Measurements from ENCODE around the gene MEX3C. TPM values are rescaled to one million over a fixed set of nuclear protein-coding genes. Genes with fewer than 3 reads are reported as not detected.

The MEX3C gene
- total RNA-seq, 1 donor from 2014 or later, result 54.1 TPM

- TF ChIP-seq CTCF (IDR thresholded peaks at IDR 0.05; ENCODE audit: unreplicated experiment), result no peak
- H3K4me3 Mint-ChIP-seq (ENCODE audit: unreplicated experiment), result no peak overlapping the region
- no peaks in the 10 kb centered on the region for H3K4me1 Mint-ChIP-seq (ENCODE audit: unreplicated experiment)
Observed at GRCh38 chr18:51151185-51151567, 46.3 kb downstream of the MEX3C start.

GRCh38 chr18:51150113-51150700 lies 47.3 kb downstream of the MEX3C start:
- Mint-ChIP-seq H3K9me3 (ENCODE audit: unreplicated experiment) (no peaks in the 10 kb centered on the region), H3K27me3 (ENCODE audit: unreplicated experiment) (peaks cover 4% of the 10 kb centered on the region), H3K27ac (ENCODE audit: unreplicated experiment) (no peak overlapping the region), H3K4me1 (ENCODE audit: unreplicated experiment) (no peaks in the 10 kb centered on the region), H3K36me3 (ENCODE audit: low read depth, unreplicated experiment) (no peaks in the 10 kb centered on the region), H3K4me3 (ENCODE audit: unreplicated experiment) (no peak overlapping the region)
- no peak for TF ChIP-seq CTCF (IDR thresholded peaks at IDR 0.05; ENCODE audit: unreplicated experiment)
- DNase-seq (ENCODE audit: low spot score), result no peak

More at GRCh38 chr18:51151185-51151567, 46.3 kb downstream of the MEX3C start:
- no peaks in the 10 kb centered on the region for H3K36me3 Mint-ChIP-seq (ENCODE audit: low read depth, unreplicated experiment)
- H3K27me3 Mint-ChIP-seq (ENCODE audit: unreplicated experiment), result peaks cover 4% of the 10 kb centered on the region
- peak overlapping the region; percentile 9 for H3K27ac Mint-ChIP-seq (ENCODE audit: unreplicated experiment)
- no peak for DNase-seq (ENCODE audit: low spot score)
- H3K9me3 Mint-ChIP-seq (ENCODE audit: unreplicated experiment), result no peaks in the 10 kb centered on the region

- no peak overlapping the region for H3K4me3 Mint-ChIP-seq (ENCODE audit: unreplicated experiment)
- H3K9me3 Mint-ChIP-seq (ENCODE audit: unreplicated experiment), result no peaks in the 10 kb centered on the region
- H3K27ac Mint-ChIP-seq (ENCODE audit: unreplicated experiment), result no peak overlapping the region
- no peaks in the 10 kb centered on the region for H3K4me1 Mint-ChIP-seq (ENCODE audit: unreplicated experiment)
- H3K36me3 Mint-ChIP-seq (ENCODE audit: low read depth, unreplicated experiment), result no peaks in the 10 kb centered on the region
- no peak for DNase-seq (ENCODE audit: low spot score)
- TF ChIP-seq CTCF (IDR thresholded peaks at IDR 0.05; ENCODE audit: unreplicated experiment), result no peak
- H3K27me3 Mint-ChIP-seq (ENCODE audit: unreplicated experiment), result peaks cover 4% of the 10 kb centered on the region
Observed at GRCh38 chr18:51149670-51150069, 47.8 kb downstream of the MEX3C start.

- Mint-ChIP-seq H3K4me3 (ENCODE audit: unreplicated experiment) (no peak overlapping the region), H3K36me3 (ENCODE audit: low read depth, unreplicated experiment) (no peaks in the 10 kb centered on the region), H3K4me1 (ENCODE audit: unreplicated experiment) (no peaks in the 10 kb centered on the region), H3K9me3 (ENCODE audit: unreplicated experiment) (no peaks in the 10 kb centered on the region), H3K27ac (ENCODE audit: unreplicated experiment) (no peak overlapping the region), H3K27me3 (ENCODE audit: unreplicated experiment) (peaks cover under 1% of the 10 kb centered on the region)
- no peak for TF ChIP-seq CTCF (IDR thresholded peaks at IDR 0.05; ENCODE audit: unreplicated experiment)
- no peak for DNase-seq (ENCODE audit: low spot score)
Observed at GRCh38 chr18:51146909-51147308, 50.6 kb downstream of the MEX3C start.

GRCh38 chr18:51138936-51139335 lies 58.5 kb downstream of the MEX3C start:
- H3K36me3 Mint-ChIP-seq (ENCODE audit: low read depth, unreplicated experiment), result no peaks in the 10 kb centered on the region
- peaks cover 2% of the 10 kb centered on the region for H3K27me3 Mint-ChIP-seq (ENCODE audit: unreplicated experiment)
- H3K9me3 Mint-ChIP-seq (ENCODE audit: unreplicated experiment), result no peaks in the 10 kb centered on the region
- no peak overlapping the region for H3K27ac Mint-ChIP-seq (ENCODE audit: unreplicated experiment)
- no peak overlapping the region for H3K4me3 Mint-ChIP-seq (ENCODE audit: unreplicated experiment)
- no peaks in the 10 kb centered on the region for H3K4me1 Mint-ChIP-seq (ENCODE audit: unreplicated experiment)
- no peak for TF ChIP-seq CTCF (IDR thresholded peaks at IDR 0.05; ENCODE audit: unreplicated experiment)
- no peak for DNase-seq (ENCODE audit: low spot score)

Measured in endothelial cell (in vitro differentiated cells).